WTC11 (cell line): ENCODE measurements around the gene SND1. TPM values are rescaled to one million over a fixed set of nuclear protein-coding genes. Genes with fewer than 3 reads are reported as not detected.
A peak's percentile ranks its signal among the peaks of the same experiment; 100 is the strongest.

Experiments used
- CREM ChIP-seq: sonication (generic); formaldehyde crosslinking; IDR thresholded peaks from 2 replicates; pipeline ENCODE4 v1.8.1; 2022; ENCODE audit warnings: mild to moderate bottlenecking, missing genetic modification reagents, moderate library complexity
- E2F1 ChIP-seq: sonication (generic); formaldehyde crosslinking; IDR thresholded peaks from 2 replicates; pipeline ENCODE4 v1.8.0; 2022; ENCODE audit warnings: mild to moderate bottlenecking, missing genetic modification reagents
- FOXP1 ChIP-seq: sonication (generic); formaldehyde crosslinking; IDR thresholded peaks from 2 replicates; pipeline ENCODE4 v1.8.0; 2022; ENCODE audit warnings: missing genetic modification reagents, mild to moderate bottlenecking, moderate library complexity, borderline replicate concordance
- NFE2L1 ChIP-seq: sonication (generic); formaldehyde crosslinking; IDR thresholded peaks from 2 replicates; pipeline ENCODE4 v1.8.1; 2023; ENCODE audit warnings: missing genetic modification reagents
- NR1H2 ChIP-seq: sonication (generic); formaldehyde crosslinking; IDR thresholded peaks from 2 replicates; pipeline ENCODE4 v1.9.0; 2021; ENCODE audit warnings: mild to moderate bottlenecking, moderate library complexity, missing genetic modification reagents
- NR2C2 ChIP-seq: sonication (generic); formaldehyde crosslinking; IDR thresholded peaks from 2 replicates; pipeline ENCODE4 v1.8.0; 2022; ENCODE audit warnings: mild to moderate bottlenecking, missing genetic modification reagents
- PRRX2 ChIP-seq: fragments of 250-450 bp; sonication (Bioruptor Pico); IDR thresholded peaks from 2 replicates; pipeline ENCODE4 v1.8.0; 2021; ENCODE audit warnings: mild to moderate bottlenecking
- TCF7 ChIP-seq: sonication (generic); formaldehyde crosslinking; IDR thresholded peaks from 2 replicates; pipeline ENCODE4 v1.8.0; 2022; ENCODE audit warnings: mild to moderate bottlenecking, low read depth, missing genetic modification reagents, moderate library complexity
- USF1 ChIP-seq: sonication (generic); formaldehyde crosslinking; IDR thresholded peaks from 2 replicates; pipeline ENCODE4 v1.8.0; 2022; ENCODE audit warnings: mild to moderate bottlenecking, missing genetic modification reagents
- ZNF263 ChIP-seq: sonication (generic); formaldehyde crosslinking; IDR thresholded peaks from 2 replicates; pipeline ENCODE4 v1.8.1; 2022; ENCODE audit warnings: low read depth, mild to moderate bottlenecking, moderate library complexity, missing genetic modification reagents
- ZNF423 ChIP-seq: fragments of 250-450 bp; sonication (Bioruptor Pico); IDR thresholded peaks from 2 replicates; pipeline ENCODE4 v2.1.2; 2022; ENCODE audit warnings: mild to moderate bottlenecking, moderate library complexity
- total RNA-seq: library from RNA; stranded (reverse); gene quantifications from 3 replicates; pipeline ENCODE4 v1.2.3, GENCODE V29; 2021
- TF ChIP-seq, protein P1 (sequence below): sonication (generic); formaldehyde crosslinking; IDR thresholded peaks from 2 replicates; pipeline ENCODE4 v1.8.1; 2023; ENCODE audit warnings: mild to moderate bottlenecking, missing genetic modification reagents, borderline replicate concordance
- TF ChIP-seq, protein P2 (sequence below): sonication (generic); formaldehyde crosslinking; IDR thresholded peaks from 2 replicates; pipeline ENCODE4 v1.8.1; 2023; ENCODE audit warnings: mild to moderate bottlenecking, missing genetic modification reagents
- TF ChIP-seq, protein P3 (sequence below): sonication (generic); formaldehyde crosslinking; conservative IDR thresholded peaks from 2 replicates; pipeline ENCODE4 v1.8.1; 2022; ENCODE audit warnings: mild to moderate bottlenecking, missing genetic modification reagents
- TF ChIP-seq, protein P4 (sequence below): fragments of 200-600 bp; IDR thresholded peaks from 2 replicates; pipeline ENCODE4 v1.8.0; 2022; ENCODE audit warnings: antibody characterized with exemption
- TF ChIP-seq, protein P5 (sequence below): fragments of 250-450 bp; sonication (Bioruptor Pico); IDR thresholded peaks from 2 replicates; pipeline ENCODE4 v1.9.0; 2021; ENCODE audit warnings: mild to moderate bottlenecking, borderline replicate concordance
- TF ChIP-seq, protein P6 (sequence below): fragments of 250-450 bp; sonication (Bioruptor Pico); IDR thresholded peaks from 2 replicates; pipeline ENCODE4 v1.8.0; 2021; ENCODE audit warnings: mild to moderate bottlenecking

SND1 gene
- total RNA-seq, 1 experiment from 2014 or later = 261 TPM

- TF ChIP-seq, protein P1, sequence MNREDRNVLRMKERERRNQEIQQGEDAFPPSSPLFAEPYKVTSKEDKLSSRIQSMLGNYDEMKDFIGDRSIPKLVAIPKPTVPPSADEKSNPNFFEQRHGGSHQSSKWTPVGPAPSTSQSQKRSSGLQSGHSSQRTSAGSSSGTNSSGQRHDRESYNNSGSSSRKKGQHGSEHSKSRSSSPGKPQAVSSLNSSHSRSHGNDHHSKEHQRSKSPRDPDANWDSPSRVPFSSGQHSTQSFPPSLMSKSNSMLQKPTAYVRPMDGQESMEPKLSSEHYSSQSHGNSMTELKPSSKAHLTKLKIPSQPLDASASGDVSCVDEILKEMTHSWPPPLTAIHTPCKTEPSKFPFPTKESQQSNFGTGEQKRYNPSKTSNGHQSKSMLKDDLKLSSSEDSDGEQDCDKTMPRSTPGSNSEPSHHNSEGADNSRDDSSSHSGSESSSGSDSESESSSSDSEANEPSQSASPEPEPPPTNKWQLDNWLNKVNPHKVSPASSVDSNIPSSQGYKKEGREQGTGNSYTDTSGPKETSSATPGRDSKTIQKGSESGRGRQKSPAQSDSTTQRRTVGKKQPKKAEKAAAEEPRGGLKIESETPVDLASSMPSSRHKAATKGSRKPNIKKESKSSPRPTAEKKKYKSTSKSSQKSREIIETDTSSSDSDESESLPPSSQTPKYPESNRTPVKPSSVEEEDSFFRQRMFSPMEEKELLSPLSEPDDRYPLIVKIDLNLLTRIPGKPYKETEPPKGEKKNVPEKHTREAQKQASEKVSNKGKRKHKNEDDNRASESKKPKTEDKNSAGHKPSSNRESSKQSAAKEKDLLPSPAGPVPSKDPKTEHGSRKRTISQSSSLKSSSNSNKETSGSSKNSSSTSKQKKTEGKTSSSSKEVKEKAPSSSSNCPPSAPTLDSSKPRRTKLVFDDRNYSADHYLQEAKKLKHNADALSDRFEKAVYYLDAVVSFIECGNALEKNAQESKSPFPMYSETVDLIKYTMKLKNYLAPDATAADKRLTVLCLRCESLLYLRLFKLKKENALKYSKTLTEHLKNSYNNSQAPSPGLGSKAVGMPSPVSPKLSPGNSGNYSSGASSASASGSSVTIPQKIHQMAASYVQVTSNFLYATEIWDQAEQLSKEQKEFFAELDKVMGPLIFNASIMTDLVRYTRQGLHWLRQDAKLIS = 0 out of 2 replicates have a peak, but pooled peaks have one; percentile 71
- TF ChIP-seq ZNF423 = no peak
- 0 out of 2 replicates have a peak, but pooled peaks have one; percentile 19 for TF ChIP-seq NFE2L1 (CRISPR knock-in tag)
- no peak for TF ChIP-seq PRRX2 (CRISPR knock-in tag)
- TF ChIP-seq, protein P2, sequence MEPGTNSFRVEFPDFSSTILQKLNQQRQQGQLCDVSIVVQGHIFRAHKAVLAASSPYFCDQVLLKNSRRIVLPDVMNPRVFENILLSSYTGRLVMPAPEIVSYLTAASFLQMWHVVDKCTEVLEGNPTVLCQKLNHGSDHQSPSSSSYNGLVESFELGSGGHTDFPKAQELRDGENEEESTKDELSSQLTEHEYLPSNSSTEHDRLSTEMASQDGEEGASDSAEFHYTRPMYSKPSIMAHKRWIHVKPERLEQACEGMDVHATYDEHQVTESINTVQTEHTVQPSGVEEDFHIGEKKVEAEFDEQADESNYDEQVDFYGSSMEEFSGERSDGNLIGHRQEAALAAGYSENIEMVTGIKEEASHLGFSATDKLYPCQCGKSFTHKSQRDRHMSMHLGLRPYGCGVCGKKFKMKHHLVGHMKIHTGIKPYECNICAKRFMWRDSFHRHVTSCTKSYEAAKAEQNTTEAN (CRISPR knock-in tag) = peak; percentile 46; the same call in 1 of the 2 replicates
- peak; percentile 43; the same call in 1 of the 2 replicates for TF ChIP-seq USF1 (CRISPR knock-in tag)
- peak; percentile 90; the same call in 1 of the 2 replicates for TF ChIP-seq FOXP1 (CRISPR knock-in tag)
- TF ChIP-seq E2F1 (CRISPR knock-in tag) = peak; percentile 84; the same call in 1 of the 2 replicates
- TF ChIP-seq, protein P3, sequence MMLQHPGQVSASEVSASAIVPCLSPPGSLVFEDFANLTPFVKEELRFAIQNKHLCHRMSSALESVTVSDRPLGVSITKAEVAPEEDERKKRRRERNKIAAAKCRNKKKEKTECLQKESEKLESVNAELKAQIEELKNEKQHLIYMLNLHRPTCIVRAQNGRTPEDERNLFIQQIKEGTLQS (CRISPR knock-in tag) = no peak
- TF ChIP-seq ZNF263 (CRISPR knock-in tag) = no peak
- TF ChIP-seq, protein P4, sequence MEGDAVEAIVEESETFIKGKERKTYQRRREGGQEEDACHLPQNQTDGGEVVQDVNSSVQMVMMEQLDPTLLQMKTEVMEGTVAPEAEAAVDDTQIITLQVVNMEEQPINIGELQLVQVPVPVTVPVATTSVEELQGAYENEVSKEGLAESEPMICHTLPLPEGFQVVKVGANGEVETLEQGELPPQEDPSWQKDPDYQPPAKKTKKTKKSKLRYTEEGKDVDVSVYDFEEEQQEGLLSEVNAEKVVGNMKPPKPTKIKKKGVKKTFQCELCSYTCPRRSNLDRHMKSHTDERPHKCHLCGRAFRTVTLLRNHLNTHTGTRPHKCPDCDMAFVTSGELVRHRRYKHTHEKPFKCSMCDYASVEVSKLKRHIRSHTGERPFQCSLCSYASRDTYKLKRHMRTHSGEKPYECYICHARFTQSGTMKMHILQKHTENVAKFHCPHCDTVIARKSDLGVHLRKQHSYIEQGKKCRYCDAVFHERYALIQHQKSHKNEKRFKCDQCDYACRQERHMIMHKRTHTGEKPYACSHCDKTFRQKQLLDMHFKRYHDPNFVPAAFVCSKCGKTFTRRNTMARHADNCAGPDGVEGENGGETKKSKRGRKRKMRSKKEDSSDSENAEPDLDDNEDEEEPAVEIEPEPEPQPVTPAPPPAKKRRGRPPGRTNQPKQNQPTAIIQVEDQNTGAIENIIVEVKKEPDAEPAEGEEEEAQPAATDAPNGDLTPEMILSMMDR = no peak
- TF ChIP-seq CREM = no peak; the same call in 1 of the 2 replicates
- no peak for TF ChIP-seq NR1H2 (CRISPR knock-in tag)
- TF ChIP-seq NR2C2 (CRISPR knock-in tag) = peak; percentile 58; the same call in 1 of the 2 replicates
- TF ChIP-seq TCF7 = no peak
- TF ChIP-seq, protein P5, sequence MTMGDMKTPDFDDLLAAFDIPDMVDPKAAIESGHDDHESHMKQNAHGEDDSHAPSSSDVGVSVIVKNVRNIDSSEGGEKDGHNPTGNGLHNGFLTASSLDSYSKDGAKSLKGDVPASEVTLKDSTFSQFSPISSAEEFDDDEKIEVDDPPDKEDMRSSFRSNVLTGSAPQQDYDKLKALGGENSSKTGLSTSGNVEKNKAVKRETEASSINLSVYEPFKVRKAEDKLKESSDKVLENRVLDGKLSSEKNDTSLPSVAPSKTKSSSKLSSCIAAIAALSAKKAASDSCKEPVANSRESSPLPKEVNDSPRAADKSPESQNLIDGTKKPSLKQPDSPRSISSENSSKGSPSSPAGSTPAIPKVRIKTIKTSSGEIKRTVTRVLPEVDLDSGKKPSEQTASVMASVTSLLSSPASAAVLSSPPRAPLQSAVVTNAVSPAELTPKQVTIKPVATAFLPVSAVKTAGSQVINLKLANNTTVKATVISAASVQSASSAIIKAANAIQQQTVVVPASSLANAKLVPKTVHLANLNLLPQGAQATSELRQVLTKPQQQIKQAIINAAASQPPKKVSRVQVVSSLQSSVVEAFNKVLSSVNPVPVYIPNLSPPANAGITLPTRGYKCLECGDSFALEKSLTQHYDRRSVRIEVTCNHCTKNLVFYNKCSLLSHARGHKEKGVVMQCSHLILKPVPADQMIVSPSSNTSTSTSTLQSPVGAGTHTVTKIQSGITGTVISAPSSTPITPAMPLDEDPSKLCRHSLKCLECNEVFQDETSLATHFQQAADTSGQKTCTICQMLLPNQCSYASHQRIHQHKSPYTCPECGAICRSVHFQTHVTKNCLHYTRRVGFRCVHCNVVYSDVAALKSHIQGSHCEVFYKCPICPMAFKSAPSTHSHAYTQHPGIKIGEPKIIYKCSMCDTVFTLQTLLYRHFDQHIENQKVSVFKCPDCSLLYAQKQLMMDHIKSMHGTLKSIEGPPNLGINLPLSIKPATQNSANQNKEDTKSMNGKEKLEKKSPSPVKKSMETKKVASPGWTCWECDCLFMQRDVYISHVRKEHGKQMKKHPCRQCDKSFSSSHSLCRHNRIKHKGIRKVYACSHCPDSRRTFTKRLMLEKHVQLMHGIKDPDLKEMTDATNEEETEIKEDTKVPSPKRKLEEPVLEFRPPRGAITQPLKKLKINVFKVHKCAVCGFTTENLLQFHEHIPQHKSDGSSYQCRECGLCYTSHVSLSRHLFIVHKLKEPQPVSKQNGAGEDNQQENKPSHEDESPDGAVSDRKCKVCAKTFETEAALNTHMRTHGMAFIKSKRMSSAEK (CRISPR knock-in tag) = no peak
- TF ChIP-seq, protein P6, sequence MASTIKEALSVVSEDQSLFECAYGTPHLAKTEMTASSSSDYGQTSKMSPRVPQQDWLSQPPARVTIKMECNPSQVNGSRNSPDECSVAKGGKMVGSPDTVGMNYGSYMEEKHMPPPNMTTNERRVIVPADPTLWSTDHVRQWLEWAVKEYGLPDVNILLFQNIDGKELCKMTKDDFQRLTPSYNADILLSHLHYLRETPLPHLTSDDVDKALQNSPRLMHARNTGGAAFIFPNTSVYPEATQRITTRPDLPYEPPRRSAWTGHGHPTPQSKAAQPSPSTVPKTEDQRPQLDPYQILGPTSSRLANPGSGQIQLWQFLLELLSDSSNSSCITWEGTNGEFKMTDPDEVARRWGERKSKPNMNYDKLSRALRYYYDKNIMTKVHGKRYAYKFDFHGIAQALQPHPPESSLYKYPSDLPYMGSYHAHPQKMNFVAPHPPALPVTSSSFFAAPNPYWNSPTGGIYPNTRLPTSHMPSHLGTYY (CRISPR knock-in tag) = no peak
These were observed 378.3 kb downstream of the SND1 start (continued) for GRCh38 chr7:128030263-128030653.
